Activated CD8-positive, alpha-beta memory T cell treated with anti-CD3 and anti-CD28 coated beads for 48 hours (primary cell): Measurements from ENCODE around the gene CYP2C8.
"Not testable (repeated sequence)": the region's sequence is repeated elsewhere in the genome, so short reads cannot be mapped to it uniquely, and the experiment has no call there.

Source experiments
- DNase-seq, 3 experiments: peaks; one replicate each; pipeline ENCODE4 v3.0.0-alpha.2; 2020; ENCODE audit warnings: low read depth in 2 of 3, low spot score in 2 of 3

The CYP2C8 gene

GRCh38 chr10:95069286-95069685, at the start of gene CYP2C8:
CYP2C8 (minus strand) TSS chr10:95069497; CDS start chr10:95069402, 95 bp downstream.
- DNase-seq: no peak

- DNase-seq: no peak
Observed at GRCh38 chr10:95116869-95117269, 47.6 kb upstream of the CYP2C8 start.

GRCh38 chr10:95110823-95111222, 41.5 kb upstream of the CYP2C8 start:
- not testable (repeated sequence) for DNase-seq

GRCh38 chr10:95097805-95098204, 28.5 kb upstream of the CYP2C8 start:
- DNase-seq: no peak

- DNase-seq: no peak
Observed at GRCh38 chr10:95096143-95096542, 26.8 kb upstream of the CYP2C8 start.

- DNase-seq: not testable (repeated sequence)
Observed at GRCh38 chr10:95079626-95080025, 10.3 kb upstream of the CYP2C8 start.

GRCh38 chr10:95077556-95077955, 8.3 kb upstream of the CYP2C8 start:
- no peak for DNase-seq

GRCh38 chr10:95071107-95071660, 1.9 kb upstream of the CYP2C8 start:
- DNase-seq: no peak

- DNase-seq: not testable (repeated sequence)
Observed at GRCh38 chr10:95064125-95064524, 5.2 kb downstream of the CYP2C8 start.

- DNase-seq: no peak
Observed at GRCh38 chr10:95056744-95057363, 12.4 kb downstream of the CYP2C8 start.

GRCh38 chr10:95049919-95050318, 19.4 kb downstream of the CYP2C8 start:
- DNase-seq: no peak

GRCh38 chr10:95048206-95048605, 21.1 kb downstream of the CYP2C8 start:
- DNase-seq: no peak

- DNase-seq: no peak
Observed at GRCh38 chr10:95039281-95039680, 30.0 kb downstream of the CYP2C8 start.

- no peak for DNase-seq
Observed at GRCh38 chr10:95035332-95036295, 33.7 kb downstream of the CYP2C8 start.

GRCh38 chr10:95034401-95034800, 34.9 kb downstream of the CYP2C8 start:
- no peak for DNase-seq

- DNase-seq: no peak
Observed at GRCh38 chr10:95031656-95032055, 37.6 kb downstream of the CYP2C8 start.

- no peak for DNase-seq
Observed at GRCh38 chr10:95026461-95026860, 42.8 kb downstream of the CYP2C8 start.

- no peak for DNase-seq
Observed at GRCh38 chr10:94997741-94998174, 71.5 kb downstream of the CYP2C8 start.

GRCh38 chr10:94992811-94993210, 76.5 kb downstream of the CYP2C8 start:
- DNase-seq: no peak

GRCh38 chr10:94991243-94991888, 77.9 kb downstream of the CYP2C8 start:
- DNase-seq: no peak

GRCh38 chr10:94989192-94989591, 80.1 kb downstream of the CYP2C8 start:
- DNase-seq: no peak
